Measurements from ENCODE around the gene SLC25A21. TPM values are rescaled to one million over a fixed set of nuclear protein-coding genes. Genes with fewer than 3 reads are reported as not detected.

Gene SLC25A21
- total RNA-seq, 4 donors from 2014 or later = 0.82 to 11.1 TPM; not detected in 2

DNA sequence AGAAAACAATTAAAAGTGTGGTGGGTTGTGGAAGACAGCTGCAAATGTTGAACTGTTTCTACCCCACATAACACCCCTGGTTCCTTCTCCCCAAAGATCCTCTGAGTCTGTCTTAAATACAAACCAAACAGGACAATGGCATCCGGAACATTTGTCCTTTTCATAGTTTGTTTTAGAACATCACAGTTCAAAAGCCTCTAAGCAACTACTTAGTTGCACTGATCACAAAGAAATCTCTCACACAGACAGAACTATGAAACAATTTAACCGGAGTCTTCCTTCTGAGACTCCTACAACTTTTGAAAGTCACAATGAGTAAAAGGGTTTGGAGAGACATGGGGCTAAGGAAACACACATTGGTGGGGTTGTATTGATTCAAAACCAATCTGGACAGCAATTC lies 125.6 kb downstream of the SLC25A21 start:
- intact Hi-C loops (cut with DNase I; ENCODE audit: low total_unique reads) = no loop called here

DNA sequence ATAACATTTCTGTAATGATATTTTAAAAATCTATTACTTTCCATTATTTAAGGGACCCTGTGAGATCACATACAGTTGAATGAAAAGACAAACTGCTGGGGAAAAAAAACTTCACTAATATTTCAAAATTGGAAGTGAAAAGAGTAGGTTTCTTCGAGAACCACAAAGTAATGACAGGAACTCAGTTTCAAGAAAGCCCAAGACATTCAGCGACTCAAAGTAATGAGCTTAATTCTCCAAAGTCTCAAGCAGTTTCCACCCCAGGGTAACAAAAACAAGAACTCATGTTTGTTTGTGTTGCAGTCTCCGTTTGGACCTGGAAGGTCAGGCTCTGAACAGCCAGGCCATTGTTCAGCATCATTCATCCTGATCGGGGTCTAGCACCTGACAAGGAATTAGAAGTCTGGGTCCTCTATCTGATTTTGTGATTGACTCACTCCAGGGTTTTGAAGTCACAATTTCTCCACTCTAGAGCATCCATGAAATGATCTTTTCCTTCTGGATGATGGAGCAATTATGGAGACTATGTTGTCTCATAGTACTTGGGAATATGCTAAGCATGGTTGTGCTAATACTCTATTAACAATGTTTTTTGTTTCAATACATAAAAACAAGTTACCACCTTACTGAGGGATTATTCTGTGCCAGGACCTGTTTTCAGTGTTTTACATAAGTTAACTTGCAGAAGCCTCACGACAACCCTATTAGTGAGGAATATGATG lies 126.9 kb downstream of the SLC25A21 start:
- no peaks in the 10 kb centered on the region for H3K9me3 ChIP-seq
- in situ Hi-C loops (cut with MboI; ENCODE audit: low pct_ligation_motif_present in 1 of 4, low pct_unique_long_range_greater_than_20kb in 1 of 4, low sequenced_read_pairs in 3 of 4) = no loop called here
- no peaks in the 10 kb centered on the region for H3K4me1 ChIP-seq
- no peak overlapping the region for H3K27ac ChIP-seq
- H3K36me3 ChIP-seq = no peaks in the 10 kb centered on the region
- no peaks in the 10 kb centered on the region for H3K27me3 ChIP-seq
- 61 to 80% methylated on average over 4 to 5 of the region's 5 CpGs for WGBS, 2 donors (ENCODE audit: low coverage in 1 of 2)
- no peak for DNase-seq
- no peak overlapping the region for H3K4me3 ChIP-seq
- intact Hi-C loops (cut with DNase I; ENCODE audit: low total_unique reads) = no loop called here
- no peak for TF ChIP-seq POLR2AphosphoS5 (IDR thresholded peaks at IDR 0.05)
- no peak for TF ChIP-seq EP300 (IDR thresholded peaks at IDR 0.05; ENCODE audit: low read depth)
- TF ChIP-seq, protein P1, sequence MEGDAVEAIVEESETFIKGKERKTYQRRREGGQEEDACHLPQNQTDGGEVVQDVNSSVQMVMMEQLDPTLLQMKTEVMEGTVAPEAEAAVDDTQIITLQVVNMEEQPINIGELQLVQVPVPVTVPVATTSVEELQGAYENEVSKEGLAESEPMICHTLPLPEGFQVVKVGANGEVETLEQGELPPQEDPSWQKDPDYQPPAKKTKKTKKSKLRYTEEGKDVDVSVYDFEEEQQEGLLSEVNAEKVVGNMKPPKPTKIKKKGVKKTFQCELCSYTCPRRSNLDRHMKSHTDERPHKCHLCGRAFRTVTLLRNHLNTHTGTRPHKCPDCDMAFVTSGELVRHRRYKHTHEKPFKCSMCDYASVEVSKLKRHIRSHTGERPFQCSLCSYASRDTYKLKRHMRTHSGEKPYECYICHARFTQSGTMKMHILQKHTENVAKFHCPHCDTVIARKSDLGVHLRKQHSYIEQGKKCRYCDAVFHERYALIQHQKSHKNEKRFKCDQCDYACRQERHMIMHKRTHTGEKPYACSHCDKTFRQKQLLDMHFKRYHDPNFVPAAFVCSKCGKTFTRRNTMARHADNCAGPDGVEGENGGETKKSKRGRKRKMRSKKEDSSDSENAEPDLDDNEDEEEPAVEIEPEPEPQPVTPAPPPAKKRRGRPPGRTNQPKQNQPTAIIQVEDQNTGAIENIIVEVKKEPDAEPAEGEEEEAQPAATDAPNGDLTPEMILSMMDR (IDR thresholded peaks at IDR 0.05) = no peak
- TF ChIP-seq POLR2A (IDR thresholded peaks at IDR 0.05) = no peak

More for the DNA sequence above, 125.6 kb downstream of the SLC25A21 start:
- Histone ChIP-seq H3K4me3 (no peak overlapping the region), H3K27me3 (no peaks in the 10 kb centered on the region), H3K4me1 (no peaks in the 10 kb centered on the region), H3K9me3 (no peaks in the 10 kb centered on the region), H3K36me3 (no peaks in the 10 kb centered on the region), H3K27ac (no peak overlapping the region)
- DNase-seq = no peak
- in situ Hi-C loops (cut with MboI; ENCODE audit: low pct_ligation_motif_present in 1 of 4, low pct_unique_long_range_greater_than_20kb in 1 of 4, low sequenced_read_pairs in 3 of 4) = no loop called here
- 71 to 83% methylated on average over 2 of the region's 2 CpGs for WGBS, 2 donors (ENCODE audit: low coverage in 1 of 2)
- TF ChIP-seq POLR2A (IDR thresholded peaks at IDR 0.05) (no peak), EP300 (IDR thresholded peaks at IDR 0.05; ENCODE audit: low read depth) (no peak), POLR2AphosphoS5 (IDR thresholded peaks at IDR 0.05) (no peak)
- TF ChIP-seq, protein P1 (IDR thresholded peaks at IDR 0.05) = no peak

DNA sequence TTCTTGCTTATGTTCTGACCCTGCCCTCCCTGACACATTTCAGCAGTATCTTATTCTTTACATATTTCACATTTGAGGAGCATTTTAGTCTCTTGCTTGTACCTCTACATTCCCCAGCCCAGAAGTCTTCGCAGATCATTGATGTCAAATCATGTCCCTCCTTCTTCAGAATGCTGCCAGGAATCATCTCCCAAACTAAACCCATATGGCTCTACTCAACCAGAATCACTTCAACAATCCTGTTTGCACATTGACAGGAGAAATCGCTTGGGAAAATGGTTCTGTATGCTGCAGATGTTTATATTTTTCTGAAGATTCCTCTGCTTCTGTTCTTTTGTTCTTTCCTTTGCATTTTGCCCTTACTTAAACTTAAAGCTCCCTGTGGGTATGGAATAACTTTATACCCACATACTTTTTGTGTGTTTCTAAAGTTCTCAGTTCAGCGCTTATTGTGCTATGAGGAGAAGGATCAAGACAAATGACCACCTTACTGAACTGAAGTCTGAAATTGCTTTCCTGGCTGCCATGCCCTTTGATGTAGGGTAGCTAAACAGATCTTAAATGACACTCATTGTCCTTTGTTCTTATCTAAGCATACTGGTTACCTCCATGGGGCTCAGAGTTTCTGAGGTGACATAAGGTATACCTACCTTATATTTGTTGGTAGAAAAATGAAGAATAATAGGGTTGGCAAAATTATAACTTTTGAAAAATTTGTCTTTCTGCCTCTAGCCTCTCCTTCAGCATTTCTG lies 134.6 kb downstream of the SLC25A21 start:
- no peak for TF ChIP-seq POLR2A (IDR thresholded peaks at IDR 0.05)
- TF ChIP-seq EP300 (IDR thresholded peaks at IDR 0.05; ENCODE audit: low read depth) = no peak
- TF ChIP-seq, protein P1 (IDR thresholded peaks at IDR 0.05) = no peak
- no peak for TF ChIP-seq POLR2AphosphoS5 (IDR thresholded peaks at IDR 0.05)
- 82 to 88% methylated on average over 3 of the region's 3 CpGs for WGBS, 2 donors (ENCODE audit: low coverage in 1 of 2)
- Histone ChIP-seq H3K4me1 (no peaks in the 10 kb centered on the region), H3K27me3 (no peaks in the 10 kb centered on the region), H3K9me3 (no peaks in the 10 kb centered on the region), H3K36me3 (no peaks in the 10 kb centered on the region), H3K27ac (no peak overlapping the region), H3K4me3 (no peak overlapping the region)
- no peak for DNase-seq
- intact Hi-C loops (cut with DNase I; ENCODE audit: low total_unique reads) (no loop called here), in situ Hi-C loops (cut with MboI; ENCODE audit: low pct_ligation_motif_present in 1 of 4, low pct_unique_long_range_greater_than_20kb in 1 of 4, low sequenced_read_pairs in 3 of 4) (no loop called here)

DNA sequence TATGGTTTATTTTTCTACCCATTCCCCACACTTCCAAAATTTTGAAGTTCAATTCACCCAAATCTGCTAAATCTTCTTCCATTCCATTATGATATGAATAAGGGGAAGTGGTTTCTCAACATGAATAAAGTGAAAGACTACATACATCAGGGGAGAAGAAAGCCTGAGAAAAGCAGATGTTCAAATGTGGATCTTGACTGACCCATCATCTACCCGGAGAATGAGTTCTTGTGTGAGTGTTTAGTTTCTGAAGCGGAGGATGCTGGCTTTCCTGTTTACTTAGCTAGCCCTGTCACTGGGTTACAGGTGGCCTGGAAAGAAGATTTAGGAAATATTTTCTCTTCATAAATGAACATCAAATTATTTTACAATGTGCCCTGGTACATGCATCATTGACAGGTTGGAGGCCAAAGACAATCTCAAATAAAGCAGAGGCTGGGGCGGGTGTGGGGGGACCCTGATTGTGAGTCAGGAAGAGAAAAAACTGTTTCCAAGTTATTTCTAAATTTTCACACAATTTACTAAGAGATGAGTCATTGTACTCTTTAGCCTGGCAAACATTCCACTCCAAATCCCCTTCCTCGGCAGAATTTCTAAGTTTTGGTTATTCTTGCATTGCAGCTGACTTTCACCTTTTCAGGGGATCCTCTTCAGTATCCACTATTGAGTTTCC lies 135.6 kb downstream of the SLC25A21 start:
- in situ Hi-C loops (cut with MboI; ENCODE audit: low pct_ligation_motif_present in 1 of 4, low pct_unique_long_range_greater_than_20kb in 1 of 4, low sequenced_read_pairs in 3 of 4) = no loop called here
- WGBS, 2 donors (ENCODE audit: low coverage in 1 of 2) = 62 to 70% methylated on average over 4 of the region's 4 CpGs

More for the DNA sequence above, 135.6 kb downstream of the SLC25A21 start:
- Histone ChIP-seq H3K9me3 (no peaks in the 10 kb centered on the region), H3K4me1 (no peaks in the 10 kb centered on the region), H3K27ac (no peak overlapping the region), H3K27me3 (no peaks in the 10 kb centered on the region), H3K4me3 (no peak overlapping the region), H3K36me3 (no peaks in the 10 kb centered on the region)
- no peak for TF ChIP-seq POLR2AphosphoS5 (IDR thresholded peaks at IDR 0.05)
- TF ChIP-seq, protein P1 (IDR thresholded peaks at IDR 0.05) = no peak
- intact Hi-C loops (cut with DNase I; ENCODE audit: low total_unique reads) = no loop called here
- DNase-seq = no peak
